Measurements from ENCODE around the gene SECISBP2.

SECISBP2 gene

DNA sequence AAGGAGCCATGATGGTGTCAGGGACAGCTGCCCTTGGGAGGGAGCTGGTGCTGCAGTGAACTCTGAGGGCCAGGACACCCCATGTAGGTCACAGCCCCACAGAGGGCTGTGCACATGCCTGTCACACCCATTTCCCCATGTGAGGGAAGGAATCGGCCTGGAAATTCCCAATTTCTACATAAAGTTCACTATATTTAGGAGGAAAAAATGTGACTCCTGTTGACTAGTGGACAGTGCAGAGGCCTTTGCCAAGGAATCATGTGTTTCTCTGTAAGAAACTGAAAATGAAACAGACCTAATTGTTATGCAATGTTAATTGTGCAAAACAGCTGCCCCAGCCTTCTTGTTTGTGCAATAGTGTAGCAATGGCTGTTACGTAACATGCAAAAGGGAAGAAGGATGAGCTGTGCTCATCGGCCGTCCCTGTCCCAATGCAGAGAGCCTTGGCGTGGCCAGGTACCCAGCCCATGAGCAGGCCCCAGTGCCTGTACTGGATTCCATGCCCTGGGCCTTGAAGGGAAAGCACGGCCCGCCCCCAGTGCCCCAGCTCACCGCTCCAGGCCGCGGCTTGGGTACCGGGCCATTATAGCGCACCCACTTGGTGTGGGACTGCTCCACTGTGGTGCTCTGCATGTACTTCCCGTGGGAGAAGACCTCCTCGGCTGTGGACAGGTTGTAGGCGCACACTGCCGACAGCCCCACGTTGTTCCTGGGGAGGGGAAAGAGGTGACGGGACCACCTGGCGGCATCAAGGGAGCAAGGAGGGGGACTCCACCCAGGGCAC lies 70.0 kb downstream of the SECISBP2 start:
- H3K4me1 ChIP-seq (ENCODE audit: control insufficient read depth, insufficient read depth, low read length), result no peaks in the 10 kb centered on the region
- no peak overlapping the region for H3K4me2 ChIP-seq (ENCODE audit: low read length)
- no peaks in the 10 kb centered on the region for H3K36me3 ChIP-seq (ENCODE audit: insufficient read depth, low read length)
- no peaks in the 10 kb centered on the region for H3K9me3 ChIP-seq (replicated peaks; ENCODE audit: low read length)
- no peaks in the 10 kb centered on the region for H3K27me3 ChIP-seq (ENCODE audit: control insufficient read depth, insufficient read depth, low read length)
- no peak overlapping the region for H3K9ac ChIP-seq (ENCODE audit: low read depth, low read length)
- H3K4me3 ChIP-seq (ENCODE audit: low read length), result no peak overlapping the region

DNA sequence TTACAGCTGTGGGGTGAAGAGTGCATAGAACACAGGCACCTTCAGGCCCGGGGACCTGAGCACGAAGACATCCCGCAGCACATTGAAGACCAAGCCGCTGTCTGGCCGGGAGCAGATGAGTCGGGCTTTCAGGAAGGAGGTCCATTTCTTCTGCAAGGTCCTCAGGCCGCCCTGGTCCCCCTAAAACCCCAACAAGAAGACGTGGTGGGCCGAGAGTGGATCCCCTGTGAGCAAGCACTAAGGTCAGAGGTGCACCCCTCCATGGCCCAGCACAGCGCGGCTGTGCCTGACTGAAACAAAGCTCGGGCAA lies 70.5 kb downstream of the SECISBP2 start:
- H3K4me1 ChIP-seq (ENCODE audit: control insufficient read depth, insufficient read depth, low read length), result no peaks in the 10 kb centered on the region
- no peak overlapping the region for H3K4me3 ChIP-seq (ENCODE audit: low read length)
- H3K36me3 ChIP-seq (ENCODE audit: insufficient read depth, low read length), result no peaks in the 10 kb centered on the region
- H3K4me2 ChIP-seq (ENCODE audit: low read length), result no peak overlapping the region
- H3K27me3 ChIP-seq (ENCODE audit: control insufficient read depth, insufficient read depth, low read length), result no peaks in the 10 kb centered on the region
- H3K9me3 ChIP-seq (replicated peaks; ENCODE audit: low read length), result no peaks in the 10 kb centered on the region
- H3K9ac ChIP-seq (ENCODE audit: low read depth, low read length), result no peak overlapping the region

DNA sequence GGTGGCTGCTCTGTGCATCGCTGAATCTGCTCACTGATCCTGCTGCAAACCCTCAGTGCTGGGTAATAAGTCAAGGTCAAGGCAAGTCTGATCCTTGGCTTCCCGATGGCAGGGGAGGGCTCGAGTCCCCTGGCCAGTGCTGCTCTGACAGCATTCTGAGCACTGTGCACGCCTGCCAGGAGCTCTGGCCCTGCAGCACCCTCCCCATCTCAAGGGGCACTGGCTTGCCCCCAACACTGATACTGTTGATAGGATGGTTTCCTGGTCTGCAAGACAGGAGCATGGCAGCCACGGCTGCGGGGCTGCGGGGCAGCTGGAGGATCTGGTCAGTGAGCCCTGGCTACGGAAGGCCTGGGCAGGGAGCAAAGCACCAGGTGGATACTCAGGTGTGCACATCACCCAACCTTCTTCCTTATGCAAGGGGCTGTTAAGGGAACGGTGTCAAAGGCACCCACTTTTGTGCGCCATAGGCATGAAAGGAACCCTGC lies 71.8 kb downstream of the SECISBP2 start:
- Histone ChIP-seq H3K9ac (ENCODE audit: low read depth, low read length) (no peak overlapping the region), H3K4me3 (ENCODE audit: low read length) (no peak overlapping the region), H3K36me3 (ENCODE audit: insufficient read depth, low read length) (no peaks in the 10 kb centered on the region), H3K9me3 (replicated peaks; ENCODE audit: low read length) (no peaks in the 10 kb centered on the region), H3K4me2 (ENCODE audit: low read length) (no peak overlapping the region), H3K4me1 (ENCODE audit: control insufficient read depth, insufficient read depth, low read length) (no peaks in the 10 kb centered on the region), H3K27me3 (ENCODE audit: control insufficient read depth, insufficient read depth, low read length) (no peaks in the 10 kb centered on the region)

DNA sequence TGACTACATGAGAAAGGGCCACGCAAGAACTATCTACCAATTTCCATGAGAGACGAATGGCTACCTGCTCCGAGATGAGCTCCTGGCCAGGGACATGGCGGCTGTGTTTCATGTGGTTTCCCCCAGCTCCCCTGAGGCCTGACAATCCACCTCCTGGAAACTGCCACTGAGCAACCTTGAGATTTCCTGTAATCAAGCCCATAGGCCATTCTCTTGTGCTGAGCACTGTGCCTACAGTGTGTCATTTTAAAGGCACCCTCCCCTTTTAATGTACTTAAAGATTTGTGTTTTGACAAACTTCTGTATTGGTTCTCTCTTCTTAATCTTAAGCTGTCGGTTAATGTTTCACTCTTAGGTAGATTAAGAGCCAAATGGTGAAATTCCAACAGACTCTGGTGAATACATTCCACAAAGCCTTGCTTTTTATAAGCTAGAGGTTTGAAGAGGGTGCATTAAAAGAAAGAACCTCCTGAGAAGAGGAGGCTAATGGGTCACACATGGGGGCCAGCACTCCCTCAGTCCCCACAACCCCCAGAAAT lies 72.3 kb downstream of the SECISBP2 start:
- no peak overlapping the region for H3K4me3 ChIP-seq (ENCODE audit: low read length)
- H3K4me2 ChIP-seq (ENCODE audit: low read length), result no peak overlapping the region
- no peaks in the 10 kb centered on the region for H3K36me3 ChIP-seq (ENCODE audit: insufficient read depth, low read length)
- no peak overlapping the region for H3K9ac ChIP-seq (ENCODE audit: low read depth, low read length)
- no peaks in the 10 kb centered on the region for H3K27me3 ChIP-seq (ENCODE audit: control insufficient read depth, insufficient read depth, low read length)
- no peaks in the 10 kb centered on the region for H3K4me1 ChIP-seq (ENCODE audit: control insufficient read depth, insufficient read depth, low read length)
- H3K9me3 ChIP-seq (replicated peaks; ENCODE audit: low read length), result no peaks in the 10 kb centered on the region

DNA sequence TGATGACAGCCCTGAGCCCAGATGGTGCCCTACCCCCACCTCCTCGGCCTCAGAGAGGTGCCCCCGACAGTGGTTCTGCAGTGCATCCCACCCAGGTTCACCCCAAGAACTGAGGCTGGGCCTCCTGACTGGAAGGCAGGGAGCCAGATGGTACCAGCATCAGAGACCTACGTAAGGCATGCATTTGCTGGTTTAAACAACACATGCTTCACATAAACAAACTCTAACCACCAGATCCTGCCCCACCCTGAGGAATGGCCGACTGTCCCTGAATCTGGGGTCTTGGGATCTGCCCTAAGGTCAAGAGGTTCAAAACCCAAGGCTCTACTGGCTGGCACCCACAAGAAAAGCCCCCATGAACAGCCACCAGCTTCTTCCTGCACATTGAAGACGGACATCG lies 73.3 kb downstream of the SECISBP2 start:
- H3K4me2 ChIP-seq (ENCODE audit: low read length), result no peak overlapping the region
- H3K36me3 ChIP-seq (ENCODE audit: insufficient read depth, low read length), result no peaks in the 10 kb centered on the region
- no peak overlapping the region for H3K9ac ChIP-seq (ENCODE audit: low read depth, low read length)

DNA sequence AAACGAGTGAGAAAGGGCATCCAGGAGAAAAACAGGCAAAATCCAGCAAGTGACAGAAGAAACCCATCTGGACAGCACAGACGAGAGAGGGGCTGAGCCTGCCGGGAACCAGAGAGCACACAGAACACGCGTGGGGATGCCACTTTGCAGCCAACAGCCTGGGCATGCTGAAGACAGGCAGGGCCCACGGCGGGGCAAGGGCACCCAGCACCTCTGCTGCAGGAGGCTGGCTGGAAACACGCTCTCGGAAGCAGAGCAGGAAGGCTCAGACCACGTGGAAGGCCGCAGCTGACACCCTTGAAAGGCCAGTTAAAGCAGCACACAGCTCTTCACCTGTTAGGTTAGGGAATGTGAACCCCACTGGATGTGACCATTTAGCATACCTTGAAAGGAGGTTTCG lies 76.1 kb downstream of the SECISBP2 start:
- H3K9me3 ChIP-seq (replicated peaks; ENCODE audit: low read length), result no peaks in the 10 kb centered on the region
- H3K4me1 ChIP-seq (ENCODE audit: control insufficient read depth, insufficient read depth, low read length), result no peaks in the 10 kb centered on the region
- no peaks in the 10 kb centered on the region for H3K27me3 ChIP-seq (ENCODE audit: control insufficient read depth, insufficient read depth, low read length)
- H3K4me3 ChIP-seq (ENCODE audit: low read length), result no peak overlapping the region
- no peak overlapping the region for H3K4me2 ChIP-seq (ENCODE audit: low read length)
- H3K36me3 ChIP-seq (ENCODE audit: insufficient read depth, low read length), result no peaks in the 10 kb centered on the region
- H3K9ac ChIP-seq (ENCODE audit: low read depth, low read length), result no peak overlapping the region

More for the DNA sequence above, 73.3 kb downstream of the SECISBP2 start:
- Histone ChIP-seq H3K4me1 (ENCODE audit: control insufficient read depth, insufficient read depth, low read length) (no peaks in the 10 kb centered on the region), H3K9me3 (replicated peaks; ENCODE audit: low read length) (no peaks in the 10 kb centered on the region), H3K4me3 (ENCODE audit: low read length) (no peak overlapping the region), H3K27me3 (ENCODE audit: control insufficient read depth, insufficient read depth, low read length) (no peaks in the 10 kb centered on the region)

DNA sequence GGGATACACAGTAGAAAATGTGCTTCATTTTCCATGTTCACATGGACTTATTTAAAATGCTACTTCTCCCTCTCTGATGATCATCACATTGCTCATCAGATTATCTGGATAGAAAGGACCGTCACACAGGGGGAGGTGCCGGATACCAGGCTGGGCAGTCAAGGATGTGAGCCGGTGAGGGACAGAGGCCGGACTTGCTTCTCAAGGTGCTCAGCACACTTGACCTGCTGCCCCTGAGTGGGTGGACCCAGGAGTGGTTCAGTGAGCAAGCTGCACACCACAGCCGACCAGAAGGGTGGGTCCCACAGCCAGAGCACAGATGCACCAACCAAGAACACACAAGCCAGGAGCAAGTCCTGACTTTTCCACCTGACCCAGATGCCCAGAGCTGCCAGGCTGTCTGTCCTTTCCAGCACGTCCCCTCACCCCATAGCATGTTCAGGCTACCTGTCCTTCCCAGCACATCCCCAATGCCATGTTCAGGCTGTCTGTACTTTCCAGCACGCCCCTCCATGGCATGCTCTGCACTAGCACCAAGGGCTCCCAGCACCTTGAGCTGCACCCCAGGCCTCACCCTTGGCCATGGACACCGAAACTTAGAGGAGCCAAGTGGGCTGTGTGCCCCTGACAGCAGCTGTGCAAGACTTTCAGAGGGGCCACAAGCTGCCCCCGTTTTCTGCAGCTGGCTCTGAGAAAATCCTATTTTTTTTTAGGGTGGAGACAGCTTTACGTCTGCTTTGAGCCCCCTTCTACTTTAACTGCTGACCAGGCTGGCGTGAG lies 77.8 kb downstream of the SECISBP2 start:
- Histone ChIP-seq H3K9ac (ENCODE audit: low read depth, low read length) (no peak overlapping the region), H3K36me3 (ENCODE audit: insufficient read depth, low read length) (no peaks in the 10 kb centered on the region), H3K4me2 (ENCODE audit: low read length) (no peak overlapping the region), H3K27me3 (ENCODE audit: control insufficient read depth, insufficient read depth, low read length) (no peaks in the 10 kb centered on the region), H3K4me1 (ENCODE audit: control insufficient read depth, insufficient read depth, low read length) (no peaks in the 10 kb centered on the region), H3K4me3 (ENCODE audit: low read length) (no peak overlapping the region), H3K9me3 (replicated peaks; ENCODE audit: low read length) (no peaks in the 10 kb centered on the region)

DNA sequence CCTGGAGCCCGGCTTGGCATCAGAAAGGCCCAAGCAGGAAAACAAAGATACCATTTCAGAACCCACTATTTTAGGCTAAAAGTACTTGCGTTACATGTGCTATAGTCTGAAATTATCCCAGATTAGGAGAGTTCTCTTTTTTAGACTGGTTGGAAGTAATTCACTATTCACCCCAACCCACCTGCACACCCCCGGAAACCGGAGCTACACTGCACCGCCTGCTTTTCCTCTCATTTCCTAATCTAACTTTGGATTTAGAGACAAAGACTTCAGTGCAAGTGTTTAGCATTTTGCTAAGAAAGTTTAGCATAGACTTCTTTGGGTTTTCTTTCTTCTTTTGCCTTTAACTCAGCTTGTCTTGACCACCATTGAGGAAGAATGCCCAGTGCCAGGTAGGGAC lies 79.2 kb downstream of the SECISBP2 start:
- Histone ChIP-seq H3K4me1 (ENCODE audit: control insufficient read depth, insufficient read depth, low read length) (no peaks in the 10 kb centered on the region), H3K4me2 (ENCODE audit: low read length) (no peak overlapping the region), H3K4me3 (ENCODE audit: low read length) (no peak overlapping the region), H3K9ac (ENCODE audit: low read depth, low read length) (no peak overlapping the region), H3K9me3 (replicated peaks; ENCODE audit: low read length) (no peaks in the 10 kb centered on the region), H3K27me3 (ENCODE audit: control insufficient read depth, insufficient read depth, low read length) (no peaks in the 10 kb centered on the region), H3K36me3 (ENCODE audit: insufficient read depth, low read length) (no peaks in the 10 kb centered on the region)

DNA sequence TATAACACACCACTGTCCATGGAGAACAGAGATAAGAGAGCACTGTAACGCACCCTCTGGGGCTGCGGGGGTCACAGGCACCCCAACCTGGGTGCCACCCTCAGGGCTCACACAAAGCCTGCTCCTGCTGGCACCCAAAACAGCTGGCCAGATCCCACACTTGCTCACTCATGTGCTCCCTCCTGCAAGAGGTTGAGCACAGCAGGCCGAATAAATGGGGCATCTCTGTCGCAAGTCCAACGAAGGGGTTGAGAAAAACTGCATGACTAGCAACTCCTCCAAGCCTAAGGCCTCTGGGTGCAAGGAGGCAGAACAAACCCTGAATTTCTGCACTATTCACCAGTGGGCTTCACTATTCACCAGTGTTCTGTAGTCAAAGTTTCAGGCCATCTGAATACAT lies 80.3 kb downstream of the SECISBP2 start:
- Histone ChIP-seq H3K4me2 (ENCODE audit: low read length) (no peak overlapping the region), H3K4me1 (ENCODE audit: control insufficient read depth, insufficient read depth, low read length) (no peaks in the 10 kb centered on the region), H3K36me3 (ENCODE audit: insufficient read depth, low read length) (no peaks in the 10 kb centered on the region), H3K27me3 (ENCODE audit: control insufficient read depth, insufficient read depth, low read length) (no peaks in the 10 kb centered on the region), H3K4me3 (ENCODE audit: low read length) (no peak overlapping the region), H3K9me3 (replicated peaks; ENCODE audit: low read length) (no peaks in the 10 kb centered on the region), H3K9ac (ENCODE audit: low read depth, low read length) (no peak overlapping the region)

DNA sequence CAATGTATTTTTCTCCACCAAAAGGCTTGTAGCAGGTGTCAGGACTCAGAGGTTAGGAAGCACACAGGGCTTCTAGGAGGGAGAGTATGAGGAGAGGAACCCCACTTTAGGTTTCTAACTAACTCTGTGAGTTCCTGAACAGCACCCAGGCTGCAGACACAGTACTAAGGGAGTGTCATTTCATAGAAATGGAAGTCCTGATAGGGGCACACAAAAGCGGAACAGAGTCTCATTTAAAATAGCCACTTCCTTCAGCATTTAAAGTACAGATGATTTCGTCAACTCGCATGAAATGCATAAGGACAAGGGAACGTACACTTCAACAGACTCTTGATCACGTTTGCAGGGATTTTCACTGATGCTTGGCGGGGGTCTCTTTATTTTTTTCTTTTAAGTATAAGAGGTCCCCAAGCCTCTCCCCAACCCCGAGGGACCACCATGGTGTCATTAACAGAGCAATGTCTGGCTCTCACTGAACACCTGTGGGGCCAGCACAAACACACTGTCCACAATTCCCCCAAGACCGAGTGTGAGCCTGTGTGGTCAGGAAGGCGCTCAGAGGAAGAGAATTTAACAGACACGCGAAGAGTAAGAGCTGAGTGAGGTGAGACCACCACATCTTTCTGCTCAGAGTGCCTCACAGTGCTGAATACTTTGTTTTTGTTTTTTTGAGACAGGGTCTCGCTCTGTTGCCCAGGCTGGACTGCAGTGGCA lies 82.3 kb downstream of the SECISBP2 start:
- Histone ChIP-seq H3K36me3 (ENCODE audit: insufficient read depth, low read length) (no peaks in the 10 kb centered on the region), H3K4me2 (ENCODE audit: low read length) (no peak overlapping the region), H3K9me3 (replicated peaks; ENCODE audit: low read length) (no peaks in the 10 kb centered on the region), H3K4me1 (ENCODE audit: control insufficient read depth, insufficient read depth, low read length) (no peaks in the 10 kb centered on the region), H3K4me3 (ENCODE audit: low read length) (no peak overlapping the region), H3K9ac (ENCODE audit: low read depth, low read length) (no peak overlapping the region), H3K27me3 (ENCODE audit: control insufficient read depth, insufficient read depth, low read length) (peaks cover 1% of the 10 kb centered on the region)

DNA sequence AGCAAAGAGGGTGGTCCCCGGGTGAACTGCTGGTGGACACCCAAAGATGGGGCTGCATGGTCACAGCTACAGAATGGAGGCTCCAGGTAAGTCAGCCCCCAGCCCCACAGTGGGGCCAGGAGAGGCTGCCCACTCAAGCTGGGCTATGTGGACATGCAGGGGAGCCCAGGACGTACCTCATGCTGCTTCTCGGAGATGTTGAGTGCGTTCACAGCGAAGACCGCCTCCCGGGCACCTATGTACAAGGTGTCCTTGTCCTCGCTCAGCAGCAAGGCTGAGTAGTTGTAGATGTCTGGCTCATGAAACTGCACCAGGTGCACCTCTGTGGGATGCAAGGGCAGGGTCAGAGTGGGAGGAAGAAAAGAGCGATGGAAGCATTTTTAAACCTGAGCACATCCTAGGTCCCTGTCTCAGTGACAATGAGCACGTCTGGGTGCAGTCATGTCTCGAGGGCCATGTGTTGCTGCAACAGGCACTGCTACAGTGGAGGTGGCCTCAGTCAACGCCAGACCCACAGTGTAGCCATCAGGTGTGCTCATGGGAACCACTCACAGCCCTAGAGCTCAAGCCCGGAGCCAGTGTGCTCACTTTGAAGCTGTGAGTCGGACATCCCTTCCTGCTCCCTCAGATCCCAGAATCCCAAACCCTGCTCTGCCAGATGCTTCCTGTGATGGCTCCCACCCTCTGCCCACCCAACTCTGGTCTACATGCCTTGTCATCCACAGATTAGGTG lies 84.6 kb downstream of the SECISBP2 start:
- Histone ChIP-seq H3K9me3 (replicated peaks; ENCODE audit: low read length) (peaks cover 6% of the 10 kb centered on the region), H3K9ac (ENCODE audit: low read depth, low read length) (no peak overlapping the region), H3K4me3 (ENCODE audit: low read length) (no peak overlapping the region), H3K4me1 (ENCODE audit: control insufficient read depth, insufficient read depth, low read length) (no peaks in the 10 kb centered on the region), H3K36me3 (ENCODE audit: insufficient read depth, low read length) (no peaks in the 10 kb centered on the region), H3K27me3 (ENCODE audit: control insufficient read depth, insufficient read depth, low read length) (peaks cover 3% of the 10 kb centered on the region), H3K4me2 (ENCODE audit: low read length) (no peak overlapping the region)
